HEK293 (cell line): ENCODE measurements around the gene C12orf56.

ENCODE experiments used
- CTCF ChIA-PET: fragments of 350-600 bp; formaldehyde crosslinking; extraction: SDS; loops from one replicate; lab custom pipeline; 2021; ENCODE audit warnings: antibody characterized with exemption; lab: Yijun Ruan, JAX
- POLR2A ChIA-PET: fragments of 300-600 bp; formaldehyde crosslinking; extraction: SDS; loops from one replicate; lab custom pipeline; 2020; ENCODE audit warnings: antibody characterized with exemption, inconsistent platforms; lab: Yijun Ruan, JAX
- H3K27ac ChIP-seq: fragments of 200-500 bp; sonication (Bioruptor generic); 2 replicates; pipeline ENCODE4 v1.5.1; 2014; ENCODE audit warnings: low read depth, low read length, control low read depth, inconsistent platforms; ENCODE audit errors: extremely low read depth
- H3K36me3 ChIP-seq, 2 experiments: fragments of 200-500 bp in 1 of 2; sonication (Bioruptor generic) in 1 of 2; 1 replicate in 1 of 2; 2 replicates in 1 of 2; pipeline ENCODE4 v1.5.1; 2014 to 2017; ENCODE audit warnings: inconsistent platforms in 2 of 2, low read length in 2 of 2; ENCODE audit not compliant: control insufficient read depth in 2 of 2, insufficient read depth in 1 of 2
- H3K4me1 ChIP-seq: fragments of 200-500 bp; sonication (Bioruptor generic); 2 replicates; pipeline ENCODE4 v1.5.1; 2014; ENCODE audit warnings: mild to moderate bottlenecking, low read length, inconsistent platforms; ENCODE audit not compliant: control insufficient read depth, insufficient read depth
- H3K4me3 ChIP-seq: 2 replicates; pipeline ENCODE4 v1.5.1; 2011; ENCODE audit warnings: low read depth, mild to moderate bottlenecking, control low read depth, low read length, moderate library complexity
- H3K9me3 ChIP-seq: fragments of 200-500 bp; sonication (Bioruptor generic); 2 replicates; pipeline ENCODE4 v1.5.1; 2014; ENCODE audit warnings: low read depth, low read length, inconsistent platforms; ENCODE audit not compliant: control insufficient read depth, insufficient read depth
- AEBP2 ChIP-seq: fragments of 450-650 bp; formaldehyde crosslinking; IDR thresholded peaks from 2 replicates; pipeline ENCODE4 v1.5.1; 2016; ENCODE audit warnings: missing biosample characterization, missing genetic modification characterization, borderline replicate concordance
- BCL6B ChIP-seq: fragments of 450-650 bp; formaldehyde crosslinking; IDR thresholded peaks from 2 replicates; pipeline ENCODE4 v1.5.1; 2017; ENCODE audit warnings: missing biosample characterization, missing genetic modification characterization
- HOXC10 ChIP-seq: sonication (generic); formaldehyde crosslinking; IDR thresholded peaks from 2 replicates; pipeline ENCODE4 v1.8.1; 2023; ENCODE audit warnings: mild to moderate bottlenecking, missing genetic modification reagents
- RBAK ChIP-seq: fragments of 450-650 bp; formaldehyde crosslinking; IDR thresholded peaks from 2 replicates; pipeline ENCODE4 v1.5.1; 2016; ENCODE audit warnings: missing biosample characterization, missing genetic modification characterization
- YY2 ChIP-seq: fragments of 450-650 bp; formaldehyde crosslinking; IDR thresholded peaks from 2 replicates; pipeline ENCODE4 v1.5.1; 2016; ENCODE audit warnings: missing biosample characterization, missing genetic modification characterization
- ZFP69B ChIP-seq: fragments of 450-650 bp; formaldehyde crosslinking; IDR thresholded peaks from 2 replicates; pipeline ENCODE4 v1.5.1; 2016; ENCODE audit warnings: missing biosample characterization, missing genetic modification characterization
- ZIC2 ChIP-seq: fragments of 450-650 bp; formaldehyde crosslinking; IDR thresholded peaks from 2 replicates; pipeline ENCODE4 v1.5.1; 2016; ENCODE audit warnings: missing biosample characterization, missing genetic modification characterization
- ZNF140 ChIP-seq: fragments of 450-650 bp; formaldehyde crosslinking; IDR thresholded peaks from 2 replicates; pipeline ENCODE4 v1.5.1; 2016; ENCODE audit warnings: missing biosample characterization, missing genetic modification characterization
- ZNF248 ChIP-seq: fragments of 450-650 bp; formaldehyde crosslinking; IDR thresholded peaks from 2 replicates; pipeline ENCODE4 v1.5.1; 2017; ENCODE audit warnings: missing biosample characterization, missing genetic modification characterization
- ZNF366 ChIP-seq: fragments of 450-650 bp; formaldehyde crosslinking; conservative IDR thresholded peaks from 2 replicates; pipeline ENCODE4 v1.5.1; 2016; ENCODE audit warnings: missing biosample characterization, missing genetic modification characterization
- ZNF473 ChIP-seq: fragments of 450-650 bp; formaldehyde crosslinking; IDR thresholded peaks from 2 replicates; pipeline ENCODE4 v1.5.1; 2017; ENCODE audit warnings: missing biosample characterization, missing genetic modification characterization
- ZNF501 ChIP-seq: fragments of 450-650 bp; formaldehyde crosslinking; IDR thresholded peaks from 2 replicates; pipeline ENCODE4 v1.5.1; 2016; ENCODE audit warnings: missing biosample characterization, missing genetic modification characterization
- ZNF548 ChIP-seq: fragments of 450-650 bp; formaldehyde crosslinking; IDR thresholded peaks from 2 replicates; pipeline ENCODE4 v1.5.1; 2016; ENCODE audit warnings: missing biosample characterization, missing genetic modification characterization
- ZNF571 ChIP-seq: fragments of 450-650 bp; formaldehyde crosslinking; IDR thresholded peaks from 2 replicates; pipeline ENCODE4 v1.5.0; 2017; ENCODE audit warnings: missing biosample characterization, missing genetic modification characterization
- ZNF677 ChIP-seq: fragments of 450-650 bp; IDR thresholded peaks from 2 replicates; pipeline ENCODE4 v1.5.0; 2018; ENCODE audit warnings: missing biosample characterization, mild to moderate bottlenecking, missing genetic modification characterization, moderate library complexity
- ZNF692 ChIP-seq: fragments of 450-650 bp; formaldehyde crosslinking; IDR thresholded peaks from 2 replicates; pipeline ENCODE4 v1.5.1; 2016; ENCODE audit warnings: missing biosample characterization, missing genetic modification characterization
- ZNF707 ChIP-seq: fragments of 450-650 bp; formaldehyde crosslinking; IDR thresholded peaks from 2 replicates; pipeline ENCODE4 v1.5.1; 2016; ENCODE audit warnings: missing biosample characterization, missing genetic modification characterization
- ZNF785 ChIP-seq: fragments of 450-650 bp; formaldehyde crosslinking; IDR thresholded peaks from 2 replicates; pipeline ENCODE4 v1.5.1; 2016; ENCODE audit warnings: missing biosample characterization, missing genetic modification characterization
- ZSCAN4 ChIP-seq: fragments of 450-650 bp; formaldehyde crosslinking; IDR thresholded peaks from 2 replicates; pipeline ENCODE4 v1.5.1; 2017; ENCODE audit warnings: missing biosample characterization, missing genetic modification characterization

C12orf56 gene

GRCh38 chr12:64232196-64232595 is 158.4 kb downstream of the C12orf56 start (continued):
- TF ChIP-seq ZFP69B (no peak), ZNF366 (tag by site-specific recombination) (no peak), ZNF548 (tag by site-specific recombination) (no peak)

- no peak for TF ChIP-seq AEBP2 (tag by site-specific recombination)
- TF ChIP-seq YY2 (tag by site-specific recombination): no peak
- TF ChIP-seq ZNF140 (tag by site-specific recombination): no peak
- TF ChIP-seq HOXC10 (CRISPR knock-in tag): no peak
- CTCF ChIA-PET: no interaction called here
- no peak overlapping the region for H3K27ac ChIP-seq
- H3K36me3 ChIP-seq: no peaks in the 10 kb centered on the region
- H3K9me3 ChIP-seq: no peaks in the 10 kb centered on the region
- H3K4me1 ChIP-seq: no peaks in the 10 kb centered on the region
- H3K4me3 ChIP-seq: no peak overlapping the region
- POLR2A ChIA-PET: no interaction called here
Measured at GRCh38 chr12:64229796-64230195, 160.8 kb downstream of the C12orf56 start.

DNA sequence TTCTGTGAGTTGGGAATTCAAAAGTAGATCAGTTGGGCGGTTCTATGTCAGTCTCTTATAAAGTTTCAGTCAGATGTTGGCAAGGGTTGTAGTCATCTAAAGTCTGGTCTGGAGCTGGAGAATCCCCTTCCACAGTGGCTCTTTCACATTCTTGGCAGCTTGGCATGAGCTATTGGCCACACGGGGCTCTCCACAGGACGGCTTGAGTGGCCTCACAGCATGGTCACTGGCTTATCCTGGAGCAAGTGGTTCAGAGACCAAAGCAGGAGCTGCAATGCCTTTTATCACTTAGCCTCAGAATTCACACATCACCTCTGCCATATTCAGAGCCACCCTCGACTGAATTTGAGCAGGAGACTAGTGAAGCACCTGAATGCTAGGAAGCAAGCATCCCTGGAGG is 161.3 kb downstream of the C12orf56 start:
- no peaks in the 10 kb centered on the region for H3K36me3 ChIP-seq
- no peaks in the 10 kb centered on the region for H3K9me3 ChIP-seq
- no peaks in the 10 kb centered on the region for H3K4me1 ChIP-seq
- H3K4me3 ChIP-seq: no peak overlapping the region
- POLR2A ChIA-PET: no interaction called here
- H3K27ac ChIP-seq: no peak overlapping the region
- TF ChIP-seq ZNF692 (tag by site-specific recombination): no peak
- TF ChIP-seq ZNF473: no peak
- TF ChIP-seq BCL6B (tag by site-specific recombination): no peak
- TF ChIP-seq ZNF248 (tag by site-specific recombination): no peak
- no peak for TF ChIP-seq ZSCAN4 (tag by site-specific recombination)
- TF ChIP-seq ZIC2 (tag by site-specific recombination): peak; percentile 90
- TF ChIP-seq ZNF571 (tag by site-specific recombination): no peak
- TF ChIP-seq, all 188 proteins: peak for 1
- CTCF ChIA-PET: no interaction called here

GRCh38 chr12:64225626-64226025 is 164.9 kb downstream of the C12orf56 start:
- Histone ChIP-seq H3K4me1 (peaks cover 2% of the 10 kb centered on the region; the same call in 1 of the 2 replicates), H3K9me3 (no peaks in the 10 kb centered on the region), H3K36me3 (no peaks in the 10 kb centered on the region), H3K27ac (no peak overlapping the region), H3K4me3 (no peak overlapping the region)
- no peak for TF ChIP-seq ZNF707
- no peak for TF ChIP-seq ZNF501 (tag by site-specific recombination)
- no peak for TF ChIP-seq ZNF785 (tag by site-specific recombination)
- no peak for TF ChIP-seq ZNF677
- no peak for TF ChIP-seq RBAK (tag by site-specific recombination)
- POLR2A ChIA-PET: no interaction called here
- CTCF ChIA-PET: no interaction called here
